CD4-positive, alpha-beta T cell treated with Interleukin-4 for 1 hour (primary cell): ENCODE results near the gene VCPKMT.

ENCODE experiments used
- DNase-seq, 2 donors: peaks; one replicate each; pipeline ENCODE4 v3.0.0-alpha.2; 2020 to 2022

Gene VCPKMT

GRCh38 chr14:50116181-50116956 is at the start of gene VCPKMT:
Gene VCPKMT, minus strand, starts transcription at chr14:50116572. Its CDS starts 20 bp downstream, at chr14:50116552.
- peak; percentile 93 to 95 for DNase-seq

DNA sequence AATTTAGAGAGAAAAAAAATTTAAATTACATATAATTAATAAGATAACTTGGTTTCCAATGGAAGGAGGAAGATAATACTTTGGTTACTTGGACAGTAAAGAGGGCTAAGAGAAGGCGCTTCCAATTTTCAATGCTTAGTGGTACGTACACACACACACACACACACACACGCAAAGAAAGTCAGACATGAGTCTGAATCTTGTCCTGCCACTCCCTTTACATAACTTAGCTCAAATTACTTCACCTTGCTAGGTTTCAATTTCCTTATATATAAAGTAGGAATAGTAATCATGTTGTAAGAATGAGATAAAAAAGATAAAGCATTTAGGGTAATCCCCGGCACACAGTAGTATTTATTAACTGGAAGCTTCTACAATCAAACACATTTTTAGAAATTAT is 39.7 kb upstream of the VCPKMT start:
- no peak for DNase-seq

GRCh38 chr14:50148799-50149198 is 32.4 kb upstream of the VCPKMT start:
- no peak for DNase-seq

DNA sequence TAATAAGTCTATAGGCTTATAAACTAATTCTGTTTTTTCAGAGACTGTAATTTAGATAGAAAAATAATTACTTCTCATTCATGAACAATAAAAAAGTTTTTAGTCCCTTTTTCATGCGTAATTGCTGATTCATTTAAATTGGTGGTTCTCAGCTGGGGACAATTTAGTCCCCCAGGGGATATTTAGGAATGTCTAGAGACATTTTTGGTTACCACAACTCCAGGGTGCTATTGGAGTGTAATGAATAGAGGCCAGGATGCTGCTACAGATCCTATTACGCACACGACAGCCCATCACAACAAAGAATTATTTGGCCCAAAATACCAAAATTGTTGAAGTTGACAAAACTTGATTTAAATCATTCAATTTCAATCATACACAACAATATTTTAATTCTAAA is 22.8 kb upstream of the VCPKMT start:
- DNase-seq = no peak

DNA sequence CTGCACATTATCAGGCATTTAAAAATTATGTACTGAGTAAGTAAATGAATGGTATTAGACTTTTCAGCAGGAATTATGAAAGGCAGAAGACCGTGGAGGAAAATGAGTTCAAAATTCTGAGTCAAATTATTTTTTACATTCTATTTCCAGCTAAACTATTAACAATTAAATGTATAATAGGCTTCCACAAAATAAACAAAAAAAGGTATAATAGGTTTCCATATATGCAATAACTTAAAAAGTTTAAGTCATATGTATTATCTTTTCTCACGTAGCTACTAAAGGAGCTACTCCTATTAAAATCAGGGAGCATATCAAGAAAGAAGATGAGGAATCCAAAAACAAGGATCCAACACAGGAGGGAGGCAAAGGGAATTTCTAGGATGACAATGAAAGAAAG is 11.4 kb upstream of the VCPKMT start:
- DNase-seq = no peak

GRCh38 chr14:50123062-50123461 is 6.7 kb upstream of the VCPKMT start:
- DNase-seq = no peak

DNA sequence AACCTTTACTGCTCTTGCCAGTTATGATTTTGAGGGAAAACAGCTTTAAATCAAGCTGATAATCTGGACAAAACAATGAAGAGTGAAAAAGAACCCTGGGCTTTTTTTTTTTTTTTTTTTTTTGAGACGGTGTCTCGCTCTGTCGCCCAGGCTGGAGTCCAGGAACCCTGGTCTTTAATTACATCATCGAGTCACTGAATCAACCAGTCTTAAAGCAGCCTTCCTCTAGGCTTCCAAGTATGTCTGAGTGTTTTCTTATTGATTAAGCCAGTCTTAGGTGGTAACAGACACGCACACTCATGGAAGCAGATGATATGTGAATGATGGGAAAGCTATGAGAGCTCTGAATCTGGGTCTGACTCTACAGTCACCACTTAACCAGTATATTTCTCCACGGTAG is 5.9 kb upstream of the VCPKMT start:
- no peak for DNase-seq

DNA sequence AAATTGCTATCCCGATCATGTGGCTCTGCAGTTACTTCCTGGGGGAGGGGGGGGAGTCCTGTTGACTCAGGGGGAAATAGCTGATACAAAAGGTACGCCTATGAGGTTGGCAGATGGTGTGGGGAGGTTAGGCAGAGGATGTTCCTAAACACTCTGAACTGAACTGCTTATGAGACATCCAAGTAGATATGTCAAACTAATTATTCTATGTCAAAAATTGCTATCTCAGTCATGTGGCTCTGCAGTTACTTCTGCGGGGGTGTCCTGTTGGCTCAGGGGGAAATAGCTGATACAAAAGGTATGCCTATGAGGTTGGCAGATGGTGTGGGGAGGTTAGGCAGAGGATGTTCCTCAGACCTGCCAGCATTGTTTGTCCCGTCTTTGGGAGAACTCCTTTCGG is 5.1 kb upstream of the VCPKMT start:
- DNase-seq = no peak

- no peak for DNase-seq
Observed at GRCh38 chr14:50117456-50117855, 1.1 kb upstream of the VCPKMT start.

DNA sequence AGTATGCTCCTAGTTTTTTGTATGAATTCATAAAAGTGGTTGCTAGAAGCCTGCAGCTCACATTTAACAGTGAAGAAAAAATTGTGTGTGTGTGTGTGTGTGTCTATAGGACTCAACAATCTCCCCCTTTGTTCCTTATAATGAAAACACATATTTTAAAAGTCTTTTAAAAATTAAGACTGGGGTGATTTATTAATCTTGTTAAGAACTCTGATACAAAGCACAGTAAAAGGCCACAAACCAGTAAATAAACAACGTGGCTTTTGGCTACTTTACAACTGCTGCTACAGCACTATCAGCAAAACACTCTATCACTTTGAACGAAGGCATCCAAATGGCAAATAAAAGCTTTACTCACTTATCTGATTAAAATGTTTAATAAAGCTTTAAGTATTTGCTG is 594 bp upstream of the VCPKMT start:
- DNase-seq = no peak

GRCh38 chr14:50113381-50114035 is 2.9 kb downstream of the VCPKMT start:
- DNase-seq = peak; percentile 41 to 57

- no peak for DNase-seq
Observed at GRCh38 chr14:50110323-50111037, 5.9 kb downstream of the VCPKMT start.

DNA sequence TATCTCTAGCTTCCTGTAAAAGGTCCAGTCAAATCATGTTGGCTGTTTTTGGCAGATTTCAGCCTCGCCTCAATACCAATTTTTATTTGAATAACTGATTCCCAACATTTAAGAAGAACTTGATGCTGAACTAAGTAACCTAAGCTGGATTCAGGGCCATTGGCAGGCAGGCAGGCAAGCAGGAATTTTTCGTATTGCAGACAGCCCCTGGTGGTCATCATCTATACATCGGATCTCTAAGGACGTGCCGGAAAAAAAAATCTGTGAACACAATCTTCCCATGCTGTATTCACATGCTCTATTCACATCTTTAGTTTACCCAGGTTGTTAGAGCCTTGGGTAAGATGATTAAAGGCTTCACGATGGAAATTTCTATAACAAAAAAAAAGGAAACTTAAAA is 7.0 kb downstream of the VCPKMT start:
- DNase-seq = no peak

DNA sequence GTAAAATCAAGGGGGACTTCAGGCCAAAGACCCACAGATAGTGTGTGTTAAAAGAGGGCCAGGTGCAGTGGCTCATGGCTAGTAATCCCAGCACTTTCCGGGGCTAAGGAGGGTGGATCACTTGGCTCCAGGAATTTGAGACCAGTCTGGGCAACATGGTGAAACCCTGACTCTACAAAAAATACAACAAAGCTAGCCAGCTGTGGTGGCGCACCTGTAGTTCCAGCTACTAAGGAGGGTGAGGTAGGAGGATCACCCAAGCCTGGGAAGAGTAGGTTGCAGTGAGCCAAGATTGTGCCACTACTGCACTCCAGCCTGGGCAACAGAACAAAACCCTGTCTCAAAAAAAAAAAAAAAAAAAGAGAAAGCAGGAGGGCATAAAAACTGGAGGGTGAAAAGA is 8.5 kb downstream of the VCPKMT start:
- DNase-seq = no peak

- DNase-seq = no peak
Observed at GRCh38 chr14:50106178-50106577, 10.2 kb downstream of the VCPKMT start.

- DNase-seq = no peak
Observed at GRCh38 chr14:50103558-50103957, 12.8 kb downstream of the VCPKMT start.

GRCh38 chr14:50101417-50101816 is 15.0 kb downstream of the VCPKMT start:
- no peak for DNase-seq

GRCh38 chr14:50100805-50101204 is 15.6 kb downstream of the VCPKMT start:
- no peak for DNase-seq

GRCh38 chr14:50099335-50099734 is 17.0 kb downstream of the VCPKMT start:
- no peak for DNase-seq

GRCh38 chr14:50095895-50096294 is 20.5 kb downstream of the VCPKMT start:
- DNase-seq = peak in 1 of 2 donors; percentile 74

DNA sequence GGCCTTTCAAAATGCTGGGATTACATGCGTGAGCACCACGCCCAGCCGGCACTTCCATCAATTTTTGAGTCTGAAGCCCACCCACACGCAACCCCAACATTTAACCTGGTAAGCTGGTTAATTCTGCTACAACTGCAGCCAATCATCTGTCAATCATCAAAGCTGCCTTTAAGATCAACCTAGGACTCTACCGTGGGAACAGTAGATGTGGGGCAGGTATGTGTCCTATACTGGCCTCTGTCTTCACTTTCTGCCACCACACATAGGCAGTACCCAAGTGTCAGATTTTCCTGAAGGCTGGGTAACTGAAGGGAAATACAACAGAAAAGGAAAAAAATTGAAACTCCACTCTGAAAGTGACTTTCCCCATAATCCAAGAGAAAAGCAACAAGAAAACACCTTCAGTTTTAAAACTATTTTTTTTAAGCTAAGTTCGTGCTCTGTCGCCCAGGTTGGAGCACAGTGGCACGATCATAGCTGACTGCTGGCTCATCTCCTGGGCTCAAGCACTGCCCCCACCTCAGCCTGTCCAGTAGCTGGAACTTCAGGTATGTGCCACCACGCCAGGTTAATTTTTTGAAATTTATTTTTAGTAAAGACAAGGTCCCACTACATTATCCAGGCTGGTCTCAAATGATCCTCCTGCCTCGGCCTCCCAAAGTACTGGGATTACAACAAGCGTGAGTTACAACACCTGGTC is 22.2 kb downstream of the VCPKMT start:
- no peak for DNase-seq

GRCh38 chr14:50093496-50093895 is 22.9 kb downstream of the VCPKMT start:
- DNase-seq = no peak

- no peak for DNase-seq
Observed at GRCh38 chr14:50092006-50092555, 24.3 kb downstream of the VCPKMT start.
